ENCODE results near the gene VSX1.

The VSX1 gene

GRCh38 chr20:25120457-25120856 is 38.5 kb upstream of the VSX1 start:
- no peak overlapping the region for H3K27ac ChIP-seq
- TF ChIP-seq, protein P1, sequence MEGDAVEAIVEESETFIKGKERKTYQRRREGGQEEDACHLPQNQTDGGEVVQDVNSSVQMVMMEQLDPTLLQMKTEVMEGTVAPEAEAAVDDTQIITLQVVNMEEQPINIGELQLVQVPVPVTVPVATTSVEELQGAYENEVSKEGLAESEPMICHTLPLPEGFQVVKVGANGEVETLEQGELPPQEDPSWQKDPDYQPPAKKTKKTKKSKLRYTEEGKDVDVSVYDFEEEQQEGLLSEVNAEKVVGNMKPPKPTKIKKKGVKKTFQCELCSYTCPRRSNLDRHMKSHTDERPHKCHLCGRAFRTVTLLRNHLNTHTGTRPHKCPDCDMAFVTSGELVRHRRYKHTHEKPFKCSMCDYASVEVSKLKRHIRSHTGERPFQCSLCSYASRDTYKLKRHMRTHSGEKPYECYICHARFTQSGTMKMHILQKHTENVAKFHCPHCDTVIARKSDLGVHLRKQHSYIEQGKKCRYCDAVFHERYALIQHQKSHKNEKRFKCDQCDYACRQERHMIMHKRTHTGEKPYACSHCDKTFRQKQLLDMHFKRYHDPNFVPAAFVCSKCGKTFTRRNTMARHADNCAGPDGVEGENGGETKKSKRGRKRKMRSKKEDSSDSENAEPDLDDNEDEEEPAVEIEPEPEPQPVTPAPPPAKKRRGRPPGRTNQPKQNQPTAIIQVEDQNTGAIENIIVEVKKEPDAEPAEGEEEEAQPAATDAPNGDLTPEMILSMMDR (IDR thresholded peaks at IDR 0.05), result no peak
- H3K9me3 ChIP-seq (ENCODE audit: control insufficient read depth, low read length), result no peaks in the 10 kb centered on the region
- H3K36me3 ChIP-seq (ENCODE audit: control insufficient read depth, insufficient read depth, low read length), result no peaks in the 10 kb centered on the region
- no peak overlapping the region for H3K9ac ChIP-seq
- H3K27me3 ChIP-seq (ENCODE audit: control insufficient read depth, insufficient read depth, low read length), result no peaks in the 10 kb centered on the region
- H3K4me1 ChIP-seq, result no peaks in the 10 kb centered on the region
- no peak overlapping the region for H3K4me3 ChIP-seq (ENCODE audit: low read depth, low read length)
- no peak overlapping the region for H3K4me2 ChIP-seq (ENCODE audit: low read length)
- no peak overlapping the region for H2AFZ ChIP-seq
- no peaks in the 10 kb centered on the region for H3K79me2 ChIP-seq

GRCh38 chr20:25118529-25118928 is 36.6 kb upstream of the VSX1 start:
- TF ChIP-seq, protein P1 (IDR thresholded peaks at IDR 0.05), result no peak
- Histone ChIP-seq H3K27me3 (ENCODE audit: control insufficient read depth, insufficient read depth, low read length) (no peaks in the 10 kb centered on the region), H3K9ac (no peak overlapping the region), H3K4me3 (ENCODE audit: low read depth, low read length) (no peak overlapping the region), H3K4me2 (ENCODE audit: low read length) (no peak overlapping the region), H3K4me1 (no peaks in the 10 kb centered on the region), H3K27ac (no peak overlapping the region), H3K36me3 (ENCODE audit: control insufficient read depth, insufficient read depth, low read length) (no peaks in the 10 kb centered on the region), H3K79me2 (no peaks in the 10 kb centered on the region), H2AFZ (no peak overlapping the region), H3K9me3 (ENCODE audit: control insufficient read depth, low read length) (no peaks in the 10 kb centered on the region)

DNA sequence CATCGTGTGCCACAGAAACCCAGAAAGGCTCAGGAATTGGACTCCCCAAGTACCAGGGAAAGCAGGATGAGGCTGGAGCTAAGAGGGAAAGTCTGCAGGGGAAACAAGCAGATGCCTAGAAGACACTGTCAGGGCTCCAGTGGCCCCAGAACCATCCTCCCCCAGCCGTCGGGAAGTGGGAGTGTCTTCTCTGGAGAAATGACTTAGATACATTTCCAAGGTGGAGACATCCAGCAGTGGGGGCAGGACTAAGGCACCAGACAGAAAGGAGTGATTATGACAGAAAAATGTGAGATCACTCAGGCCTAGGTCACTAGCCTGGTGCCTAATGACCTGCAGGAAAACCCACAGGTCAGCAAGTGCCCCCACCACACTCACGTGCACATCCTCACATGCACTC is 36.0 kb upstream of the VSX1 start:
- no peaks in the 10 kb centered on the region for H3K4me1 ChIP-seq
- H2AFZ ChIP-seq, result no peak overlapping the region
- no peaks in the 10 kb centered on the region for H3K27me3 ChIP-seq (ENCODE audit: control insufficient read depth, insufficient read depth, low read length)
- H3K36me3 ChIP-seq (ENCODE audit: control insufficient read depth, insufficient read depth, low read length), result no peaks in the 10 kb centered on the region
- H3K4me2 ChIP-seq (ENCODE audit: low read length), result no peak overlapping the region
- no peak overlapping the region for H3K4me3 ChIP-seq (ENCODE audit: low read depth, low read length)
- no peaks in the 10 kb centered on the region for H3K9me3 ChIP-seq (ENCODE audit: control insufficient read depth, low read length)
- H3K79me2 ChIP-seq, result no peaks in the 10 kb centered on the region
- H3K9ac ChIP-seq, result no peak overlapping the region
- H3K27ac ChIP-seq, result no peak overlapping the region
- TF ChIP-seq, protein P1 (IDR thresholded peaks at IDR 0.05), result no peak

DNA sequence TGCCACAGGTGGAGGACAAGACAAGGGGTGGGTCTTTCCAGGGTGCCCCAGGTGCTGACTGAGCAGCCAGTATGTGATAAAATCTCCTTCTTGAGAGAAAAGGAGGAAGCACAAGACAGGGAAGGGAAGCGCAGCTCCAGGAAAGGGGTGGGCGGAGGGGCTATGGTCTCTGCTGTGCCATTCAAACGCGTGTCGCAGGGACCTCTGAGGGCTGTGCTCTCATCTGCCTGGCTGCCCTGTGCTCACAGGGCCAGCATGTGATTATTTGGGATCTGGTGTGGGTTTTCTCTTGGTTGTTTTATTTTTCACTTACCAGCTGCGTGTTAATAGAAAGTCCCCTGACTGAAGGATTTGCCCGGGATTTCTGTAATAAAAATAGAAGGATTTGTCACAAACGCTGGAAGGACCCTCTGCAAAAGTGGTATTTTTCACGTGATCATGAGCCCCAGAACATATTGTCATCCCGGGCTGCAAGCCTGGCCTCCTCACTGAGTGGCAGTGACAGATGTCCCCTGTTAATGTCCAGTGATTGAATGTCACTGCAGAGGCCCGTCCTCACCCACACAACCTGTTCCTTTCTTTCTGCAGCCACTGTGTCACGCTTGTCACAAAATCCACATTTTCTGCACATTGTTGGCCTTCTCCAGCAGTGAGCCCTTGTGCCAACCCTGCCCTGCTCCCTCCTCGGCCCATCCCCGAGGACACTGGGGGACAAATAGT is 35.0 kb upstream of the VSX1 start:
- Histone ChIP-seq H3K4me1 (no peaks in the 10 kb centered on the region), H3K27ac (no peak overlapping the region), H3K36me3 (ENCODE audit: control insufficient read depth, insufficient read depth, low read length) (no peaks in the 10 kb centered on the region), H3K9me3 (ENCODE audit: control insufficient read depth, low read length) (no peaks in the 10 kb centered on the region), H3K9ac (no peak overlapping the region), H3K27me3 (ENCODE audit: control insufficient read depth, insufficient read depth, low read length) (no peaks in the 10 kb centered on the region), H3K4me2 (ENCODE audit: low read length) (no peak overlapping the region), H3K4me3 (ENCODE audit: low read depth, low read length) (no peak overlapping the region), H3K79me2 (no peaks in the 10 kb centered on the region), H2AFZ (no peak overlapping the region)
- TF ChIP-seq, protein P1 (IDR thresholded peaks at IDR 0.05), result no peak

DNA sequence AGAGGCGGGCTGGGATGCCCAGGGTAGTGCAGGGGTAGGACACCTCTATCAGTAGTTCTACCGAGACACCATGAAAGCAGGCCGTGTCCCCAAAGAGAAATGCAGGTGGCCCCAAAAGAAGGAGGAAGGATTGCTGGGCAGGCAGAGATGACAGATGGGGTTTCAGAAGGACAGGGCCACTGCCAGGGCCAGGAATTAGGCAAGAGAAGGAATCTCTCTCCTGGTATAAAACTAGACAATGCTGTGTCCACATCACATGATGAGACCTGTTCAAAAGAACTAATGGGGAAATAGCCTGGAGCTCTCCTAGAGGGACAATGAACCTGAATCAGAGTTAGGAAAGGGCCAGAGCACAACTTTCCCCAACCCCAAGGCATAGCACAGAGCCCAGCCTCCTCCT is 21.6 kb upstream of the VSX1 start:
- Histone ChIP-seq H3K4me3 (ENCODE audit: low read depth, low read length) (no peak overlapping the region), H3K4me2 (ENCODE audit: low read length) (no peak overlapping the region), H2AFZ (no peak overlapping the region), H3K36me3 (ENCODE audit: control insufficient read depth, insufficient read depth, low read length) (no peaks in the 10 kb centered on the region), H3K79me2 (no peaks in the 10 kb centered on the region), H3K9ac (no peak overlapping the region), H3K9me3 (ENCODE audit: control insufficient read depth, low read length) (no peaks in the 10 kb centered on the region), H3K4me1 (no peaks in the 10 kb centered on the region), H3K27me3 (ENCODE audit: control insufficient read depth, insufficient read depth, low read length) (no peaks in the 10 kb centered on the region), H3K27ac (no peak overlapping the region)
- TF ChIP-seq, protein P1 (IDR thresholded peaks at IDR 0.05), result no peak

Measured in parathyroid adenoma (tissue), 2 donors.